AG09309 (cell line): ENCODE data around the gene ADIPOR1.

Source experiments
- DNase-seq: peaks from one replicate; pipeline ENCODE4 v3.0.0-alpha.2; 2010; ENCODE audit warnings: low read depth
- H3K4me3 ChIP-seq: 2 replicates; pipeline ENCODE4 v1.5.1; 2011; ENCODE audit warnings: mild to moderate bottlenecking, low read depth, low read length, moderate library complexity; ENCODE audit not compliant: control insufficient read depth
- TF ChIP-seq, protein P1 (sequence below): IDR thresholded peaks from 2 replicates; pipeline ENCODE4 v1.5.1; 2011; ENCODE audit warnings: mild to moderate bottlenecking, low read depth, low read length, inconsistent platforms; ENCODE audit not compliant: insufficient read depth, control insufficient read depth; ENCODE audit errors: missing control alignments

ADIPOR1 gene

DNA sequence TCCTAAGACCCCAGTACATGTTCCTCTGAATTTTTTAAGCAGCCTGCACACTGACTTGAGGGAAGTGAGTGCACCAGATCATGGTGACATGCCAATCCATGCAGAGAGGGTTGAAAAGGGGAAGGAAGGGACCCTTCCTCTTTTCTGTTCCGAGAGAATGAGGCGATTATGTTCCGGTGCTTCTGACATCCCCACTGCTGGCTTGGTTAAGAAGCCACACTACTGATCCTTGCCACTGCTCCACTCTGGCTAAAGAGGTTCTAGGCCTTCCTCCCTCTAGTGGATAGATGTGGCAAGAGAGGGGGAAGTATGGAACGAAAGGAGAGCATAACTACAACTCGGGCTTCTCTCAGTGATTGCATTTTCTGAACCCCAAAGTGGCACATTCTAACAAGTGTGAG, 10.8 kb upstream of the ADIPOR1 start:
- peak; percentile 29 for DNase-seq
- TF ChIP-seq, protein P1, sequence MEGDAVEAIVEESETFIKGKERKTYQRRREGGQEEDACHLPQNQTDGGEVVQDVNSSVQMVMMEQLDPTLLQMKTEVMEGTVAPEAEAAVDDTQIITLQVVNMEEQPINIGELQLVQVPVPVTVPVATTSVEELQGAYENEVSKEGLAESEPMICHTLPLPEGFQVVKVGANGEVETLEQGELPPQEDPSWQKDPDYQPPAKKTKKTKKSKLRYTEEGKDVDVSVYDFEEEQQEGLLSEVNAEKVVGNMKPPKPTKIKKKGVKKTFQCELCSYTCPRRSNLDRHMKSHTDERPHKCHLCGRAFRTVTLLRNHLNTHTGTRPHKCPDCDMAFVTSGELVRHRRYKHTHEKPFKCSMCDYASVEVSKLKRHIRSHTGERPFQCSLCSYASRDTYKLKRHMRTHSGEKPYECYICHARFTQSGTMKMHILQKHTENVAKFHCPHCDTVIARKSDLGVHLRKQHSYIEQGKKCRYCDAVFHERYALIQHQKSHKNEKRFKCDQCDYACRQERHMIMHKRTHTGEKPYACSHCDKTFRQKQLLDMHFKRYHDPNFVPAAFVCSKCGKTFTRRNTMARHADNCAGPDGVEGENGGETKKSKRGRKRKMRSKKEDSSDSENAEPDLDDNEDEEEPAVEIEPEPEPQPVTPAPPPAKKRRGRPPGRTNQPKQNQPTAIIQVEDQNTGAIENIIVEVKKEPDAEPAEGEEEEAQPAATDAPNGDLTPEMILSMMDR = peak; percentile 89
- H3K4me3 ChIP-seq = no peak overlapping the region

DNA sequence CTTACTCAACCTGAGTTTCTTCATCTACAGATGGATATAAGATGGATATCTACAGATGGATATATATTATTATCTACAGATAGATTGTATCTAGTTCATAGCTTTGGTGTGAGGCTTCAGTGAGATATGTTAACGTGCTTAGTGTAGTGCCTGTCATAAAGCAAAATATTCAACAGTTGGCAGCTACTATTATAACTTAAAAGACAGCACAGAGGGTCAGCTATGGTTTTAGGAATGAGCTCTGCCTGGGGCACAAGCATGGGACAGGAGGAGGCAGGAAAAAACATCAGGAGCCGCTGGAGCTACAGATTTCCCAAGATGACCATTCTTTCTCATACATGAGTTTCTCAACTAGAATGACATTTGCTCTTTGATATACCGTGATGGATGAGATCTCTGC, 10.2 kb upstream of the ADIPOR1 start:
- H3K4me3 ChIP-seq = no peak overlapping the region
- TF ChIP-seq, protein P1 = no peak
- DNase-seq = no peak

DNA sequence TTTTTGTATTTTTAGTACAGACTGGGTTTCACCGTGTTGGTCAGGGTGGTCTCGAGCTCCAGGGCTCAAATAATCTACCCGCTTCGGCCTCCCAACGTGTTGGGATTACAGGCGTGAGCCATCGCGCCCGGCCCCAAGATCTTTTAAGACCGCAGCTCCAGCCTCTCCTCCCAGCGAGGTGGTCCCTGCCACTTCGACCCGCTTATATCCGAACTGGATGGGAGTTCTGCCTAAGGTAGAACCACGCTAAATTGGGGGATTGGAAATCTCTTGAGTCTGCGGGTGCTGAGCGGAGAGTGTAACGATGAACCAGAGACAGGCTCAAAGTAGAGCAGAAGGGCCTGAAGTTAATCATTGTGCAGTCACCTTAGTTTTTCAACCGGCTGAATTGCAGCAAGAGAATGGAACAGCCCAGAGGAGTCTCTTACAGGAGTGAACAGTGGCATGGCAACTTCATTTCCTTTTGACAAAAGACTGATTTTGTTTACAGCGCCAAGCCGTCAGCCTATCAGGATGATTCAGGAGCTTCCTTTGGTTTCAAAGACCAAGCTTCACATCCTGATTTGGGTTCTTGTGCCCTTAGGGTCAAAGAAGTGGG, 9.7 kb upstream of the ADIPOR1 start:
- TF ChIP-seq, protein P1 = no peak
- DNase-seq = no peak
- peak overlapping the region; percentile 73 for H3K4me3 ChIP-seq

DNA sequence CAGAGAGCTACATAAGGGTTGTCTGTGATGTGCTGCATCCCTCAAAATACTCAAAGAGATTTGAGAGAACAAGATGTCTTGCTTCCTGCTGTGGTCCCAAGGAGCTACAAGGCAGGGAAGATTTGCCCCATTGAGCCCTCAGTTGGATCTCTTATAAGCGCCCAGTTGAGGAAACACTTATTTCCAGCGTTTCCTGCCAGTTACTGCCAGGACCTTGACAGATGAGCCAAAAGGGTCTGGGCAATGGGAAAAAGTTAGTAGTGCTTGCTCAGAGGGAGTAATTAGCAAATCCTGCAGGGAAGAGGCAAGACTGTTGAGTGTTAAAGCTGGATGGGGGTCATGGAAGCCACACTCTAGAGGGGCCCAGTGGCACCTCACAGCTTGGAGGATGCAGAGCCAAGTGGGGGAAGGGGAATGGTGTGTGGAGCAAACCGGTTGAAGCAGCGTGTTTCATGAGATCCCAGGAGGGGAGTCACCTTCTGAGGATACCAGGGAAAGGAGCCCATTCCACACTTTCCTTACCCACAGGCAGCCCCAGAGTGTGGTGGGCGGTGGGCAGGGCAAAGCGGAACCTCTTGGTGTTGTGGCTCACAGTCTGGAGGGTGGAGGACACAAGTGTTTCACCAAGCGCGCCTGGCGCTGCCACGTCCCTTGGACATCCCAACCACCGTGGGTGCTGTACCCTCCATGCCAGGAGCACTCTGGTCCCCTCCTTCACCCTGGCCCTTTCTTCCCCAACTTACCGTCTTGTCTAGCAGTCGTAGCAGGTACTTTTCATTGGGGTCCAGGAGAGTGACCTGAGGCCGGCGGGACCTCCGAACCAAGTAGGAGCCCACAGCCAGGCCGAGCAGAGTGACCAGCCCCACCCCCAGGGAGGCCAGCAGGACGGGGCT, 8.1 kb upstream of the ADIPOR1 start:
- H3K4me3 ChIP-seq = peak overlapping the region; percentile 73
- DNase-seq = no peak
- TF ChIP-seq, protein P1 = no peak

DNA sequence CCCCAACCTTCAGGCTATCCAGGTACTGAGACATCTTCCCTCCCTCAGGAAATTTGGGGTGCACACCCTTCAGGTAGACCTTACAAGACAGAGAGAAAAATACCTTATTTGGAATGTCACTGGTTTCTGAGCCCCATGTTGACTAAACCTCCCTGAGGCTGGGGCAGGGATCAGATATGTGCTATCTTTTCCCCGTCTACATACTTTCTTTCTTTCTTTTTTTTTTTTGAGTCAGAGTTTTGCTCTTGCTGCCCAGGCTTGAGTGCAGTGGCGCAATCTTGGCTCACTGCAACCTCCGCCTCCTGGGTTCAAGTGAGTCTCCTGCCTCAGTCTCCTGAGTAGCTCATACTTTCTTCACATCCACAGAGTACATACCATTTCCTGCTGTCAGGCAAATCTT, 7.3 kb upstream of the ADIPOR1 start:
- H3K4me3 ChIP-seq = no peak overlapping the region
- TF ChIP-seq, protein P1 = no peak
- no peak for DNase-seq

DNA sequence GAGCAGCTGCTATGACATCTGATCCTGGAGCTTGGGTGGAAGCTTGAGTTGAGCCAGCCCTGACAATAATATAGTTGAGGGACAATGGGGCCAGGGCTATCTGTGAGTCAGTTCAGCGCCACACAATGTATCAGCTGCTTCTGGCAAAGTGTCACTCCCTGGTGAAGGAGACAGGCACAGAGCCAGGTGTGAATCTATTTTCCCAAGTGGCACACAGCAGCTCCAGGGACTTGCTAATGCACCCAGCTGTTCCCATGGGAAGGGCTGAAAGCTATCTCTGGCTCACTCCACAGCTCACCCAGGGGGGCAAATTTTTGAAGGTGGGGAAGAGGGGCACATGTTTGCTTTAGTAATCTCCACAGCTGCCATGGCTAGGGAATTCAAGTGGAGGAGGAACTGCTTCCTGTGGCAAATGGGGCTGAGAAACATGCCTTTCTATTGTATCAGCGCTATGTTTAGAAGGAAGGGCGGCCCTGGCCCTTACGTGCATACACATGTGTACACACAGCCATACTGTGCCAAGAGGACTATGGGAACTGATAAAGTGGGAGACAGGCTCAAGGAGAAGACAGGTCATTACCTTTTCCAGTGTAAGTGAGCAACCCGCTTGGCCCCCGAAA, 6.8 kb upstream of the ADIPOR1 start:
- TF ChIP-seq, protein P1 = no peak

More for the DNA sequence above, 6.8 kb upstream of the ADIPOR1 start:
- DNase-seq = no peak
- H3K4me3 ChIP-seq = no peak overlapping the region
